ENCODE results near the gene INSL3.

GRCh38 chr19:17797424-17798201 is 23.7 kb downstream of the INSL3 start:
- TF ChIP-seq CTCF (IDR thresholded peaks at IDR 0.05; ENCODE audit: insufficient read depth, low read depth, low read length), result no peak
- TF ChIP-seq EZH2 (IDR thresholded peaks at IDR 0.05; ENCODE audit: insufficient read depth, low read length), result no peak

All from astrocyte (in vitro differentiated cells and primary cell).